Cerebellar nuclear complex (tissue), 1 donor: ENCODE results near the gene CDK12.
"Not testable (repeated sequence)": the region's sequence is repeated elsewhere in the genome, so short reads cannot be mapped to it uniquely, and the experiment has no call there.

Experiments
- DNase-seq, 2 experiments: peaks; one replicate each; lab custom pipeline; 2025; lab: John Stamatoyannopoulos, UW

The CDK12 gene

DNA sequence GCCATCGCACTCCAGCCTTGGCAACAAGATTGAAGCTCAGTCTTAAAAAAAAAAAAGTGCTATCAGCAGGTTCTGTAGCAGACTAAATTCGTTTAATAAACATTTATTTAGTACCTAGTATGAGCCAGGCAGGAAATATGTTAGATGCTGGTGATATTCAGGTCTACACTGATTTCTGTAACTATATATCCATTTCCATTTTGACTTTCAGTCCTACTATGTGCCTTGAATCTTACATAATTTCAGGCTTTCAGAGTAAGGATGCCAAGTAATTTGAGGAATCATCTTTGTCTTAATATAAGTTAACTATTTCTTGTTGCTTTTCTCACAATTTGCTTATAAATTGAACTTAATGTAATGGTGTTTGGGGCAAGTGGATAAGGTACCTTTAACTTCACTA, 46.2 kb downstream of the CDK12 start:
- DNase-seq: no peak

DNA sequence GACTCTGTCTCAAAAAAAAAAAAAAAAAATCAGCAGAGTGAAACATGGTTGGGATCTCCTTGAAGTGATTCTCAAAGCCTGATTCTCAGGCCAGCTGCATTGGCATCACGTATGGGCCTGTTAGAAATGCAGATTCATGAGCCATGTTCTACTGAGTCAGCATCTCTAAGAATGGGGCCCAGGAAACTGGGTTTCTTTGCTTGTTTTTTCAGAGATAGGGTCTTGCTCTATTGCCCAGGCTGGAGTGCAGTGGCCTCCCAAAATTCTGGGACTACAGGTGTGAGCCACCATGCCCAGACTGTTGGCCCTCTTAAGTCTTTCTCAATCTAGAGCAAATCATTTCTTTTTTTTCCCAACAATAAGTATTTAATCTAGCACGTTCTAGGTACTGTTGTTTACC, 47.7 kb downstream of the CDK12 start:
- no peak for DNase-seq

DNA sequence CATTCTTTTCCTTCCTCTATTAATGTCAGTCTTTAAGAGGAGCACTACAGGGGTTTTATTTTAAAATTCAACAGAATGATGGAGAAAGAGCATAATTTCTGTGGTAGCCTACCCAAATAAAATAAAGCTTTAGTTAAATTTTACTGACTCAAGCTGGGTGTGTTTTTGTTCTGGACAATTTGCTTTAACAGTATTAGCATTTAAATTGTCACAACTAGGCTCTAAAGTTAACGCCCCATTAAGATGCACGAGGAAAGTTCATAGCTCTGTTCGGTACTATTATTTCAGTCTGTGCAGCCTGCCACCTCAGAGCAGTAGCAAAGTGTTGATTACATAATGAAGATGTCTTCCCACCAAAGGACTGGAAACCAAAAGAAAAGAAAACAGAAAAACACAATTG, 52.0 kb downstream of the CDK12 start:
- no peak for DNase-seq

- no peak for DNase-seq
Observed at GRCh38 chr17:39513915-39514314, 52.6 kb downstream of the CDK12 start.

- DNase-seq: no peak
Observed at GRCh38 chr17:39517224-39517623, 55.9 kb downstream of the CDK12 start.

- no peak for DNase-seq
Observed at GRCh38 chr17:39525801-39526506, 64.7 kb downstream of the CDK12 start.

GRCh38 chr17:39527220-39527813, 66.0 kb downstream of the CDK12 start:
- DNase-seq: no peak

DNA sequence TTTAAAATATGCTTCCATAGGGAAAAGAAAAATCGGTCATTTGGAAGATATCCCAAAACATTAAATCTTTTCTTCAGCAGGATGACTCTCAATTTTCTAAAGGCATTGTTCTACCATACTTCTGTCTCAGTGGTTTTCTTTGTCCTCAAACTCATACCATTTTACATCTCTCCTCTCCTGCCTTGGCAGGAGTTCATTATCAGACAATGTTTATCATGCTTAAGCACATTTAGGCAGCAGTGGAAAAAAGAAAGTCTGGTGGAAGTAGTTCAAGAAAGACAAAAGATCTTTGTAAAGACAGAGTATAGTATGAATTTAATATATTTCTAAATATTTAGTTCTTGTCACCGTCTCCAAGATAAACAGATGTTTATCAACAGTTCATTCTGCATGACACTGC, 68.2 kb downstream of the CDK12 start:
- DNase-seq: no peak

DNA sequence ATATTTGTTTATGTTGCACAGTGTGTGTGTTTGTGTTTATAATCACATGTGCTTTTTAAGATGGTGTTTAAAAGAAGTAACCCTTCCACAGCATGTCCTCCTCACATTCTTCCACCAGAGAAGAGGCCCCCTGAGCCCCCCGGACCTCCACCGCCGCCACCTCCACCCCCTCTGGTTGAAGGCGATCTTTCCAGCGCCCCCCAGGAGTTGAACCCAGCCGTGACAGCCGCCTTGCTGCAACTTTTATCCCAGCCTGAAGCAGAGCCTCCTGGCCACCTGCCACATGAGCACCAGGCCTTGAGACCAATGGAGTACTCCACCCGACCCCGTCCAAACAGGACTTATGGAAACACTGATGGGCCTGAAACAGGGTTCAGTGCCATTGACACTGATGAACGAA, 69.2 kb downstream of the CDK12 start:
- DNase-seq: no peak

DNA sequence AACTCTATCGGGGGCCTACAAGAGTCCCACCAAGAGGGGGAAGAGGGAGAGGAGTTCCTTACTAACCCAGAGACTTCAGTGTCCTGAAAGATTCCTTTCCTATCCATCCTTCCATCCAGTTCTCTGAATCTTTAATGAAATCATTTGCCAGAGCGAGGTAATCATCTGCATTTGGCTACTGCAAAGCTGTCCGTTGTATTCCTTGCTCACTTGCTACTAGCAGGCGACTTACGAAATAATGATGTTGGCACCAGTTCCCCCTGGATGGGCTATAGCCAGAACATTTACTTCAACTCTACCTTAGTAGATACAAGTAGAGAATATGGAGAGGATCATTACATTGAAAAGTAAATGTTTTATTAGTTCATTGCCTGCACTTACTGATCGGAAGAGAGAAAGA, 70.0 kb downstream of the CDK12 start:
- DNase-seq: no peak

GRCh38 chr17:39533891-39534290, 72.6 kb downstream of the CDK12 start:
- no peak for DNase-seq

DNA sequence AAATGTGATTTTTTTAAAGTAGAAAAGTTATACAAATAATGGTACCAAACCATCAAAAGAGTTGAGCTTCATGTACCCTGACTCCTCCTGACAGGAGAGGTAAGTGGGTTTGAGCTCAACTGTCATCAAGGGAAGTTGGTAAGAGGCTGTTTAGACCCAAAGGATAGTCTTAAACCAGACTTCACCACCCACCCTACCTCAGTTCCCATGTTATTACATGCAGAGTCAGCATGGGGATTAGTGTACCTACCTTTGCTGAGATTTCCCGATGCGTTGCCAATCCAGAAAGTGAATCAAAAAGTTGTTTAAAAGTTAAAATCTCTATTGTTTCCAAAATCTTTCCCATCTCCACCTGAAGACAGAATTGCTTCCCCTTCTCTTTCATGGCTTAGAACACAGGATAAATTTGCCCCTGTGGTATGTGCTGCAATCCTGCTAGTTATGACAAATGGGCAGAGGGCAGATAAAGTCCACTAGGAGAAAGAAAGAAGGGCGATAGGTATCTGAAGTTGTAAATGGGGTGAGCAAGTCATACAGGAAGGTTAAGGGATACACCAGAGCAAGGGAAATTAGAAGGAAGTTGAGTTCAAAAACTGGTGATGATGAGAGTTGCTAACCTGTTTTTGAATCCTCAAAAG, 73.6 kb downstream of the CDK12 start:
- no peak for DNase-seq

GRCh38 chr17:39536468-39536867, 75.2 kb downstream of the CDK12 start:
- DNase-seq: no peak

GRCh38 chr17:39537364-39537763, 76.1 kb downstream of the CDK12 start:
- DNase-seq: not testable (repeated sequence)

DNA sequence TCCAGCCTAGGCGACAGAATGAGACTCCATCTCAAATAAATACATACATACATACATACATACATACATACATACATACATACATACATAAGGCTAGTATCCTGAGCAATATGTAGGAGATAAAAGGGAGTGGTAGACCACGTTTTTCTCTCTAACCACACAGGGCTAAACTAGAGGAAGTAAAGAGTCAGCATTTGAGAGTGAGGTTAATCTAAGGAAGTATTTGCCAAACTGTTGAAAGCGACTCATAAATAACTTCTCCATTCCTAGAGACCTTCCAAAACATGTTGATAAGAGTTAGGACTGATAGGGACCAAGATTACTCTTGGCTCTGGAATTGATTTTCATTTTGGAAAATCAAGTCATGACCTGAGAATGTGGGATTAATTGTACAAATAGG, 77.6 kb downstream of the CDK12 start:
- DNase-seq: no peak

GRCh38 chr17:39540611-39541010, 79.3 kb downstream of the CDK12 start:
- DNase-seq: no peak

DNA sequence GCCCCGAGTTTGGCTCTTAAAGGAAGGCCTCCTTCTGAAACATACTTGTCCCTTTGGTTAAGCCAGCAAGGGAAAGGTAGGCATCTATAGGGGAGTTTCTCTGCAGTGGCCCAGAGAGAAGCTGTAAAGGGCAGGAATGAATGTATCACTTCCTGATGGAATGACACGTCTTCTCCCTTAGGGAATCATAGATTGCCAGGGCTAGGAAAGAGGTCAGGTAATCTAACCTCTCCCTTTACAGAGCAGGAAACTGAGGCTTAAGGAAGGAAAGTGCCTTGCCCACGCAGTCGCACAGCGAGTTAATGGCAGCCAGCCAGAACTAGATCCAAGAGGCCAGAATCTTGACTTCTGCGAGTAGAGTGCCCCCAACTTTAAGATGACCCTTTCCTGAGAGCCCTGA, 80.4 kb downstream of the CDK12 start:
- DNase-seq: no peak

- no peak for DNase-seq
Observed at GRCh38 chr17:39543176-39543575, 81.9 kb downstream of the CDK12 start.

DNA sequence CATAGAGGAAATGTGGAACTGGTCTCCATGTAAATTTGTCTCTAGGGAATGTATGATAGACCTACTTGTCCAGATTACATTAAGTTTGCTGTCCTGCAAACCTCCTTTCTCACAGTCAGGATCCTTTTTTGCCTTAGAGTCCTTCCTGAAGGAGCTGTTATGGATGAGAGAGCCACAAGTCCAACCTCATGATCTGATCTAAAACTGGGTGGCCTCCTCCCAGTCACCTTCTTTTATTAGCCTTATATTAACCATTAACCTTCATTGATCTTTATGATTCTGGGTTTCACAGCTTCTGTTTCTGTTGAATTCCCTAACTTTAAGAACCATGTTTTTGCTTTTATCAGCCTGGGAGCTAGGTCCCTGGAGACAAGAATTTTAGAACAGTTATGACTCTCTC, 82.4 kb downstream of the CDK12 start:
- no peak for DNase-seq

- not testable (repeated sequence) for DNase-seq
Observed at GRCh38 chr17:39544361-39544760, 83.1 kb downstream of the CDK12 start.

DNA sequence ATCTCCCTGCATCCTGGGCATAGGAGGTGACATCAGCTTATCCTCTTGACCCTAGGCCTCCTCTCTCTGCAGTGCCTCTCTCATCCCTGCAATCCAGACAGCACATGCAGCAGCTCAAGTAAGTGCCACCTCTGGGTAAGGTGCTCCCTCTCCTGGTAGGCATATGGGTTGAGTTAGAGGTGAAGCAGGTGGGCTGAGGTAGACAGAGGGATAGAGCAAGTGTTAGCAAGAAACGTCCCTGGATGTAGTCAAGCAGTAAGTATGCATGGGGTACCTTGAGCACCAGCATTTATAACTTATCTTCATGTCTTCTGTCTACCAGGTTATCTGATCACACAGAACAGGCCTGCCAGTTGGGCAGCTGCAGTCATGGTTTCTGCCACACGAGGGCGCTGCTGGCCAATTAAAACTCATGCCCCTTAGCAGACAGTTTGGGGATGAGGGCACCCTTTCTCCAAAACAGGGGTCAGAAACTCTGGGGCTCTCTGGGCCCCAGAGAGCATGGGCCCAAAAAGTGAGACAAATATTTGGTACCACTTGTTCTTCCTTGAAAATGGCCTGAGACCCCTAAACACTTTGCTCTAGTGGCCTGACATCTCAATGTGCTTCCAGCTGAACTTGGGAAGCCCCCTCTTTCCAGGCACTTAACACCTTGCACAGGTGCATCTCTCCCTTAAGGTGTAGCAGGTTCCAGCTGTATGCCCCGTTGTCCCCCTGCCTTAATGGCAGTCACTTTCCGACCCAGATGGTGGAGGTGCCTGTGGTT, 86.6 kb downstream of the CDK12 start:
- peak in 1 of 2 experiments; percentile 34 for DNase-seq

- no peak for DNase-seq
Observed at GRCh38 chr17:39548494-39549225, 87.4 kb downstream of the CDK12 start.
